ENCODE measurements around the gene IFIT1B.
"Not testable (repeated sequence)": the region's sequence is repeated elsewhere in the genome, so short reads cannot be mapped to it uniquely, and the experiment has no call there.

Gene IFIT1B

DNA sequence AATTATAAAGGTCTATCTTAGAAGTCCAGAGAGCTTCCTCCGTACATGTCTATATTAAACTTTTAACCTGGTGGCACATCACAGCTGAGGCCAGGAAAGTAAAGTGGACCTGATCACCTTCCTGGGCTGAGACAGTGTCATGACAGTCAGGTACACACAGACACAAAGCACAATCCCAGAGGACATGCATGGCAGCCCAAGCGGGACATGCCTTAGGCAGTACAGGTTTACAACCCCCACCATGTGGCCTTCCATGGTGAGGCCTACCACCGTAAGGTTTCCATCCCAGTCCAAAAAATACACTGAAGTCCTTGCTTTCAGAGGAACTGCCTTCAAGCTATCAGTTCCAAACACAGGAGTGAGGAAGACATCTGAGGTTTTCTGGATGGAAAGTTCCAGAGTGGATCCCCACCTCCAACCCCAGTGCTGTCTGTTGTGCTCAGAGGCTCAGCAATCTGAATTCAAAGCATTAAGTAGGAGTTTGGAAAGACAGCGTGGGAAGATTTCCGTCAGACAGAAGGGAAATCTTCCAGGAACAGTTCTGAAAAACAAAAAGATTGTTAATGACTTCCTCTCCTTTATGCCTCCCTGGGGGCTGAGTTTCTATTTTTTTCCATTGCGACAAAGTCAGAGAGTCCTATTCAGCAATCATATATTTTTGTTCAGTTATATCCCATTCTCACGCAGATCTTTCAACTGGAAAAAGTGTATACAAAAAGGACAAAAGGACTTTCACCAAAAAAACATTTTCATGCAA is 30.0 kb upstream of the IFIT1B start:
- no peak for DNase-seq (ENCODE audit: low read depth in 1 of 2, low spot score in 1 of 2)

DNA sequence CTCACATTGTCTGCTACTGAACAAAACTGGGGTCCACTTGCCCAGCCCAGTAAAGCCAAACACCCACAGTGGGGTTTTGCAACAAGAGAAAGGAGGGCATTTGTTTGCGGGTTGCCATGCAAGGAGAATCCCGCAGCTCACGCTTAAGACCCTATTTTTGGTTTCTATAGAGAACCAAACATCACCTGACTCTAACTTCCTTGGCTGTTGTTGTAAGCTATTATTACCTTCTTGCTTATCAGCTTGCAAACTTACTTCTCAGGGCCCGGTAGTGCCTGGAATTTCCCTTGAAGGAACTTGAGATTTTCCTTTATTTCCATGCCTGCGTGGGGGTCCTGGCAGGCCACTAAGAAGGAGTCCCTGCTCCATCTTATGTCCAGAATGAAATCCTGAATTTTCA is 29.4 kb upstream of the IFIT1B start:
- no peak for DNase-seq (ENCODE audit: low read depth in 1 of 2, low spot score in 1 of 2)

DNA sequence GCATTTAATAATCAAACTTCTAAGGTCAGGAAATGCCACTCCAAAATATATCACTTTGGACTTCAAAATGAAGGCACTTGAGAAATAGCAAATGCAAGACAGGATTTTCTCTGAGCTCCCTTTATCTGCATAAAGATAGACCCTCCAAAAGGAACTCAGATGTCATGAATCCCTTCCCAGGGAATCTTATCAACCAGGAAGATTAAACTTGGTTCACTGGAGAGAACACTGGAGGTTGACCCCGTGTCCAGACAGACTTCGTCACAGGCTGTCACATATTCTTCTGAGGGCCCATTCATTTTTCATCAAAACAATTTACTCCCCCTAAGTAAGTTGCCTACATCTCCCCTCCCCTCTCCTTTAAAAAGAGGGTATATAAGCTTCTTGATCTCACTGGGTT is 28.9 kb upstream of the IFIT1B start:
- no peak for DNase-seq (ENCODE audit: low read depth in 1 of 2, low spot score in 1 of 2)

DNA sequence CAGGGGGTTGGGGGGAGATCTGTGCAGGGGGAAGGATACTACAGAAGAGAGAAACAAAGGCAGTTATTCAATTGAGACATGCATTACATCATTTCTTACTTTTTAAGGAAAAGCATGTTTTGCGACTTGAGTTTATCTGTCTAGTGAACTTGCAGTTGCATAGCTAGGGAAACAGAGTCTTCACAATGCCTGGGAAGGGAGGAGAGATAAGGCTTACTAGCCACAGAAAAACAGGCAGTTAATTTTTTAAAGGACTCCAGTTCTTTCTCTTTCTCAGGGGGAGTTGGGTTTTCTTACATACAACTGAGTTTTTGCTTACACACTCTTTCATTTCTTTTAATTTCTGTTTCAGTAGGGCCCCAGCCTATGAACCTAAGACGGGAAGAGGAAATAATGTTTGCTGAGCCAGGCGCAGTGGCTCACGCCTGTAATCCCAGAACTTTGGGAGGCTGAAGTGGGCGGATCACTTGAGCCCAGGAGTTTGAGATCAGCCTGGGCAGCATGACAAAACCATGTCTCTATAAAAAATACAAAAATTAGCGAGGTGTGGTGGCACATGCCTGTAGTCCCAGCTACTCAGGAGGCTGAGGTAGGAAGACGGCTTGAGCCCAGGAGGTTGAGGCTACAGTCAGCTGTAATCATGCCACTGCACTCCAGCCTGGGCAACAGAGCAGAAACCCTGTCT is 27.1 kb upstream of the IFIT1B start:
- DNase-seq (ENCODE audit: low read depth in 1 of 2, low spot score in 1 of 2) = not testable (repeated sequence)

DNA sequence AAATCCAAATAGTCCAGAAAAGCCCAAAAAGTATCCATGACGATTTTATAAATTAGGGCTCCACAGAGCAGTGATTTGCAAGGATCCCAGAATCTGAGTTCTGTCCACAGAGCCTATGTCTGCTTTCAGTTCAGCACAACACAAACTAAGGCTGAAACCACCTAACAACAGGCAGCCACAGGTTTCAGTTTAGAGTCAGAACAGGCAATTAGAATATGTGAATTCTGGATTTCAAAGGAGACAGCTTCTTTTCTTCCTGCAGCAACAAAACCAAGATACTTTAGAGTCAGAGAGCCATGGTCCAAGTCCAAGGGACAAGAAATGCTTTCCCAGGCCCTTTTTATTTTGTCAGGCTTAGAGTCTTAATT is 26.5 kb upstream of the IFIT1B start:
- no peak for DNase-seq (ENCODE audit: low read depth in 1 of 2, low spot score in 1 of 2)

DNA sequence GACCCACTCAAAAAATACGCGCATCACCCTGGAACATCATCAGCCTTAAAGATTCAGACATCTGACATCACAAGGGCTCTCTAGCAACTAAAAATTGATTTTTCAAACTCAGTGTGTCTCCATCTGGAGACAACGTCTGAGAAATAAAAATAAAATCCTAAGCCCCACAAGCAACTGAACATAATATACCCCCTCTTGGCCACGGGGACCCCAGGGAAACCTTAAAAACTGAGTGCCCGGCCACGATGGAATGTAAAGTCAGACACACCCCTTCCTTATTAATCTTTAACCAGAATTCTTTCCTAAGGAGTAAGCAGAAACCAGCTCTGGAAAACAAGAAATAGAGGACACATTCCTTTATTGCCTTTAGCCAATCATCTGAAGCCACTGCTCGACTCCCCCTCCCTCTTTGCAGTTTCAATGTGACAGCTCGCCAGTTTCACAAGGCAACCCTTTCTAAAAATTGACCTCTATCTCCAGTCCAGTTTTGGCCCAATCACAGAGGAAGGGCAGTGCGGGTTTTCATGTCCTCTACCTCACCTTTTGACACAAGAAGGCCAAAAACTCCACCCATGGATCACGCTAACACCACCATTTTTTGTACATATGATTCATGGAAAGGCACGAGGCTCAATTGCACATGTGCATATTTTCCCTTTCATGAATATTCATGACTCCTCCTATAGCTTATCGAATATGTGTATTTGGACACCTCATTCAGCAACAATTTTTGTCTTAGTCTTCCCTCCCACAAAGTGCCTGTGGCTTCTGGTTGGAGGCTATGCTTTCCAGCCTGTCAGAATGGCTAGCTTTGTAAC is 25.9 kb upstream of the IFIT1B start:
- no peak for DNase-seq (ENCODE audit: low read depth in 1 of 2, low spot score in 1 of 2)

DNA sequence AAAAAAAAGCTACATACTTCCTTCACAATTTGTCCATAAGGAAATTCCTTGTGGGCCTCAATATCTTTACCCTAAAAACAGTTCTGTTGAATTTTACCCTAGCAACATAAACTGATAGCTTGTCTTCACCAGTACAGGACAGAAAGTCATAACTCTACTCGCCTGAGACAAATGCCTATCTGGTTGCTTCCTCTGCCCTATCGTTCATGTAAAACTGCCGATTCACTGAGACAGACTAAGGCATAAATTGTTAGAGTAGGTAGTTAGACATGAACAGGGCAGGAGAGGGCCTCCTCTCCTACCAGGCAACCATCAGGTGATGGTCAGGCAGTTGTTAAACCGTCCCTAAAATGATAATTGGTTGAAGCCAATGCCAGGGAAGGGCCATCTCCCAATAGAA is 25.1 kb upstream of the IFIT1B start:
- DNase-seq (ENCODE audit: low read depth in 1 of 2, low spot score in 1 of 2) = no peak

DNA sequence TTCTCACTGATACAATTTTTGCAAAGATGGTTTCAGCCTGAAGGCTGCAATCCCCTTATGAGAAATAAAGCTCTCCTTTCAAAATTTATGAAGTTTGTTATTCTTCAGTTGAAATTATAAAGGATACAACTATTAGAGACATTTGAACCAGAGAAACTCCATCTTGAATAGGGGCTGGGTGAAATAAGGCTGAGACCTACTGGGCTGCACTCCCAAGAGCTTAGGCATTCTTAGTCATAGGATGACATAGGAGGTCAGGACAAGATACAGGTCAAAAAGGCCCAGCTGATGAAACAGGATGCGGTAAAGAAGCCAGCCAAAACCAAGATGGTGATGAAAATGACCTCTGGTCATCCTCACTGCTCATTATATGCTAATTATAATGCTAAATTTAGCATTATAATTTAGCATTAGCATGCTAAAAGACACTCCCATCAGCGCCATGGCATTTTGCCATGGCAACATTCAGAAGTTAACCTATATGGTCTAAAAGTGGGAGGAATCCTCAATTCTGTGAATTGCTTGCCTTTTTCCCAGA is 22.4 kb upstream of the IFIT1B start:
- no peak for DNase-seq (ENCODE audit: low read depth in 1 of 2, low spot score in 1 of 2)

DNA sequence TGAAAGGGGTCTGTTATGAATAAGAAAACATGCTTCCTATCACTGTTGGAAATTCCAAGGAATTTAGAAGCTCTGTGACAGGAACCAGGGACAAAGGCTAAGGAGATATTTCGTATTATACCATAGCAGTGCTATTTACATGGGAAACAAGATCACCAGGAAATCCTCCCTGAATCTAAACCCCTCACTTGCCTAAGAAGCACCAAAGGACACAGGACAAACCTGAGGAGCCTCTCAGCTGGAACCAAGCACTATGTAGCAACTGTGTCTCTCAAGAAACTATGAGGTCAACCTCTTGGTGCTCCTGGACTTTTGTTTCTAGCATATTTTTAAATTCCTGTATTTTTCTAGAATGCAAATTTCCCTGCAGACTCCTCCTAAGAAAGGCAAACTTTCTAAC is 20.8 kb upstream of the IFIT1B start:
- no peak for DNase-seq (ENCODE audit: low read depth in 1 of 2, low spot score in 1 of 2)

DNA sequence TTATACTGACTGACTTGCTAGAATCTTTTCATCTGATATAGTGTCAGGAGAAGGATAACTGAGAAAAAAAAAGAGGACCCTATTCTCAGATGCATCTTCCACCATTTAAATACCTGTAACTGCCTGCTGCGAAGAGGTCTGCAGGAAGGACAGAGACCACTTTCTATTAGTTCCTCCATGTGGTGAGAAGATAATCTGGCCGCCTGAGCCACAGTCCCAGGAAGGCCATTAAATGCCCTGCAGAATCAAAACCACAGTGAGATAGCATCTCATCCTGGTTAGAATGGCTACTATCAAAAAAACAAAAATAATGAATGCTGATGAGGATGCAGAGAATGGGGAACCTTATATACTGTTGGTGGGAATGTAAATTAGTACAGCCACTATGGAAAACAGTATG is 19.9 kb upstream of the IFIT1B start:
- DNase-seq (ENCODE audit: low read depth in 1 of 2, low spot score in 1 of 2) = no peak

DNA sequence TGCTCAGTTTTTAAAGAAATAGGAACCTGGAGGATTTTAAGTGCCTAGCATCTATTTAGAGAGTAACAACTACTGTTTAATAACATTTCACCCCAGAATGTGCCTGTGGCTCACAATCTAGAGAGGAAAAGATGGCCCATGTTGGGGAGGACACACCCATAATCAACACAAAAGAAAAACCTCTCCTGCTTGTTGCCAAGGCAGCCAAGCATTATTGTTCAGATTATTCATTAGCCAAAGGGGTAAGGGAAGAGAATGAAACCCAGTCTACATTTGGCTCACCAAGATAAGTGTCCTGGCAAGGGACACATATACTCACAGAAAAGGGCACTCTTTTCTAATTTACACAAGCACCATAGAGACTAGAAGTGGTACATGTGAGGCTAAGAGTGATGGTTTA is 17.7 kb upstream of the IFIT1B start:
- no peak for DNase-seq (ENCODE audit: low read depth in 1 of 2, low spot score in 1 of 2)

DNA sequence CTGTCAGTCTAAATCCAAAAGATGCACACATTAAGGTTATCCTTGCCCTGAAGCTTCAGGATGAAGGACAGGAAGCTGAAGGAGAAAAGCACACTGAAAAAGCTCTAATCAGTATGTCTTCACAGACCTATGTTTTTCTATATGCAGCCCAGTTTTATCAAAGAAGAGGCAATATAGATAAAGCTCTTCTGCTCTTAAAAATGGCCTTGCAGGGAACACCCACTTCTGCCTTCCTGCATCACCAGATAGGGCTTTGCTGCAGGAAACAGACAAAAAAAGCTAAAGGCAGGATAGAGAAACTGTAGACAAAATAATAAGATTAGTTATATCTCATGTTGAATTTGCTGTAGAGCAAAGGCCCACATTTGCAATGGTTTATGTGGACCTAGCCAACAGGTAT is 14.9 kb upstream of the IFIT1B start:
- DNase-seq (ENCODE audit: low read depth in 1 of 2, low spot score in 1 of 2) = no peak

DNA sequence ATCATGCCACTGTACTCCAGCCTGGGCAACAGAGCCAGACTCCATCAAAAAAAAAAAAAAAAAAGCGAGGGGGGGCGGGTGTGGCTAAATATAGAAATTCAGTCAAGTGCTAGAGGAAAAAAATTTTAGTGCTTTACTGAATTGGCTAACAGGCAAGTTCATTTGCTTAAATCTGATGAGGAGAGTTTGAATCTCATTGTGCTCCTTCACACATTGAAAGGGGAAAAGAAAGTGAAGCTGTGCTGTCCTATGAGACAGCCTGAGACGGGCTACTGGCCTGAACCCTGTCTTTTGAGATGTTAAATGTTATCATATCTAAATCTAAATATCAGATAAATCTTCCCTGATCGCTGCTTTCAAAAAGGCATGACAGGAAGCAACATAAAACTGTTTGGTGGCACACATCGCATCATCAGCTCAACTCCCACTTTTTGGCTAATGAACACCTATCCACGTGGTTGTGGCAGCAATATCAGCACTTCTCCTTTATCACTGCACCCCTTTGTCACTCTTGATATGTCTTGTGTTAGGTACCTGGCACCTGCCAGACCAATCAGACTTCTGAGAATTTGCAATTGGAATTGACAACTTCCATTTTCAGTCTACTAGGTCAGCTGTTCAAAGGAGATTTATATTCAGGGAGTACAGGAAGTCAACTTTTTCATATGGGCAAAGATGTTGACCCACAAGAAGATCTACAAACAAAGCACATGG is 14.0 kb upstream of the IFIT1B start:
- no peak for DNase-seq (ENCODE audit: low read depth in 1 of 2, low spot score in 1 of 2)

DNA sequence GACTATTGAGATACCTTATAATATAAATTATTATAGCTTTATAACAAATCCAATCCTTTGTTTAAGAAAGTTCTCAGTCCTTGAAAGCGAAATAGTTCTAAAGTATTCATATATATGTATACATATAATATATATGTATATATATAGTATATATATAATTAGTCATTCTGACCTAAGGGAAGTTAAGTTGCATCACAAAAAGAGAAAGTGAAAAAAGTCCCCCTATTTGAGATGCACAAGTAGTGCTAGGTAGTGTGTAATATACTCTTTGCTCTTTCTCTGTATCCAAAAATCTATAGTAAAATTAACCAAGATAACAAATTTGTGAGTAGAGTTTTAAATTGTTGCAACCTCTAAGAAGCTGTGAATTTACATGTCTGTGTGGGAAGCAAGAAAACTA is 13.3 kb upstream of the IFIT1B start:
- no peak for DNase-seq (ENCODE audit: low read depth in 1 of 2, low spot score in 1 of 2)

DNA sequence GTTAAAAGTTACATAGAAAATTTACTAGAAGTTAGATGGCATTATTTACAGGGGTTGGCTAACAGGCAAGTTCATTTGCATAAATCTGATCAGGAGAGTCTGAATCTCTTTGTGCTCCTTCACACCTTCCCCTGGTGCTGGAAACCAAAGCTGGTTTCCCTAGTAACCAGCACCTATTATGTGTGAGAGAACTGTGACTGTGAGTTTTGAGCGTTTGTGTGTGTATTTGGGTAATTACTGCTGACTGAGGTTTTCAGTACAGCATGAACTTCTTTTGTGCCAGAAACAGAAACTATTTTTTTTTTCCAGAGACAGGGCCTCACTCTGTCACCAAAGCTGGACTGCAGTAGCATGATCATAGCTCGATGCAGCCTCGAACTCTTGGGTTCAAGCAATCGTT is 10.3 kb upstream of the IFIT1B start:
- no peak for DNase-seq (ENCODE audit: low read depth in 1 of 2, low spot score in 1 of 2)

DNA sequence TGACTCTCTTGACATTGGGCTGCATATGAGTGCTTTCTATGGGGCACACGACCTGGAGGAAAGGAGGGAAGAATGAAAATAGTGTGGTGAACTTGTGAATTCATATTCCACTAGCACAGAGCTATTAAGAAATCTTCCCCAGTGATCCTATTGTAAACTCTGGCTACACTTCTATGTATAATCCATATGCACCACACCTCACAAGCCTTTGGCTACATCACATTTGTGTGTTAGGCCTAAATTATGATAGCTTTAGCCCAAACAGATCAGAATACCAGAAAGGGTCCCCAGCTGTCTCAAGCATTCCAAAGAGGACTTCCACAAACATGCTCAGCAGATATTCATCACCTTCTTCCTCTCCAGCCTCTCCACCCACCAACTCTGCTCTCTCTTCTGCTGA is 9.7 kb upstream of the IFIT1B start:
- no peak for DNase-seq (ENCODE audit: low read depth in 1 of 2, low spot score in 1 of 2)

DNA sequence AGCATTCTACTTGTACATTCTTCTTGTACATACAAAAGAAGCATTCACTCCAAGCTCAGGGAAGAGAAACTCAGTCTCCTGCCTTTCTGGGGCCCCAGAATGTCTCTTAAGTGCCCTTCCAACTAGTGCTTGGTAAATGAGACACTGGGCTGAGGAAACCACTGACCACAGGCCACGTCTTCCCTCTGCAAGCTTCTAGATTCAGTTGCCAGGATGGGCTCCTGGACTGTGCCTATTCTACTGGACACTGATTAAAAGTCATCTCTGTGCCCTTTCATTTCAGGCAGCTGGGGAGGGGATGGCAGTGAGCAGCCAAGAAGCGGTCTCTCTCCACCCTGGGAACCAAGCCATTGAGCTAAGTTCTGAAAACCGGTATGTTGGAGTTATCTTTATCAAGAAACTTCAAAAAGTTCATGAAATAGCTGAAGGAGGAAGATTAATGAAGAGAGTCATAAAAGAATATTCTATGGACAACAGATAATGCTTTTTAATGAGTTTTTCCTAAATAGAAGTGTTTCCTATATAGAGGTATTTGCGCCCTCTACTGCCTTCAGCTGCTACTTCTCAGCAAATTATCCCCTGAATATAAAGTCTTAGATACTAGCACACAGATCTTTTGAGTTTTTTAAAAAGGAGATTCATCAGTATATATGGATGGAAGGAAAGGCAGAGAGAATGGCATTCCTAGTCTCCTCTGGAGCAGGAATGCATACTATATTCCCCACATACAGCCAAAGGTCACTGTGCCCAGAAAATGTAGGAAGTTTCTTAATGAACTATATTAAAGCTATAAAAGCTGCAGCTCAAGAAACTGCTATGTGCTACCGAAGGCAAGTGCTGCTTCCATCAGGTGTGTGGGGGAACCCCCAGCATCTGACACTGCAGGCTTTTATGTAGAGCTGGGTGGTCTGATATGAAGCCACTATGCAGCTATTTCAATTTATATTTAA is 8.4 kb upstream of the IFIT1B start:
- DNase-seq (ENCODE audit: low read depth in 1 of 2, low spot score in 1 of 2) = no peak

DNA sequence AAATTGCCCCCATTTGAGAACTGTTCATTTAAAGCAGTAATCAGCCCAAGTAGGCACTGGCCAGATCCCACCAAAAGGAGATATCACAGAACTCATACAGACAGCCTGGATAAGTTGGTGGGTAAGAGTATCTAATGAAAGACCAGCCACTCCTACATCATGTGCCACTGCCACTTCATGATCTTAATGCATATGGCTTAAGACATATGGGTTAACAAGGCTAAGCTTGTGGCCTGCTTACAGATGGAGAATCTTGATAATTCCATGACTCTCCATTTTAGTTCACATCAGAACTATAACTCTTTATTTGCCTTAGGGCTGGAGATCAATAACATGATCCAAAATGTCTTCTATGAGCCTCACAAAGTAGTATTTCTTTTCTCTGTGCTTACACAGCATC is 6.8 kb upstream of the IFIT1B start:
- DNase-seq (ENCODE audit: low read depth in 1 of 2, low spot score in 1 of 2) = no peak

DNA sequence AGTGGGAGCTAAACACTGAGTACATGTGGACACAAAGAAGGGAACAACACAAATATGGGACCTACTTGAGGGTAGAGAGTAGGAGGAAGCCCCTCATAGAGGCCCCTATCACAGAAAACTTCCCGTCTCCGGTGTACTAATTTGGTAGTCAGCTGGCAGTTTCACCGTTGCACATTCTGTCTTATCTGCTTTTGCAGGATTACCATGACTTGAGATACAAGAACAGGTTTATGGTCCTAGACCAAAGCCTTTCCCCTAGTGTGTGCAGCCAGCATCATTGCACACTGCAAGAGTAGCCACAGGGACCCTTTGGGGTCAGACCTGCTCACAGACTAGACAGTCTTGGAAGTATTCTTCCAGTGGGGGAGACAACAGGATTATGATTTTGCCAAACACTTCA is 5.9 kb upstream of the IFIT1B start:
- no peak for DNase-seq (ENCODE audit: low read depth in 1 of 2, low spot score in 1 of 2)

Measured in stimulated activated CD4-positive, alpha-beta T cell treated with anti-CD3 and anti-CD28 coated beads, Interleukin-15, amount 100 ng/mL, for 1 hour (primary cell).